NT2/D1 (cell line): Measurements from ENCODE around the gene HBQ1.

Experiments
- SUZ12 ChIP-seq: IDR thresholded peaks from 2 replicates; pipeline ENCODE4 v1.6.1; 2011; ENCODE audit not compliant: insufficient read length, insufficient read depth; ENCODE audit errors: extremely low read depth
- YY1 ChIP-seq: IDR thresholded peaks from 2 replicates; pipeline ENCODE4 v1.6.1; 2011; ENCODE audit not compliant: insufficient read length, insufficient read depth
- ZNF274 ChIP-seq: IDR thresholded peaks from 2 replicates; pipeline ENCODE4 v1.6.1; 2011; ENCODE audit warnings: mild to moderate bottlenecking, low read depth, low read length

- TF ChIP-seq ZNF274 (no peak), SUZ12 (no peak), YY1 (no peak)
Observed at GRCh38 chr16:187330-187729, 7.1 kb downstream of the HBQ1 start.
